Measurements from ENCODE around the gene CDK7.

CDK7 gene

DNA sequence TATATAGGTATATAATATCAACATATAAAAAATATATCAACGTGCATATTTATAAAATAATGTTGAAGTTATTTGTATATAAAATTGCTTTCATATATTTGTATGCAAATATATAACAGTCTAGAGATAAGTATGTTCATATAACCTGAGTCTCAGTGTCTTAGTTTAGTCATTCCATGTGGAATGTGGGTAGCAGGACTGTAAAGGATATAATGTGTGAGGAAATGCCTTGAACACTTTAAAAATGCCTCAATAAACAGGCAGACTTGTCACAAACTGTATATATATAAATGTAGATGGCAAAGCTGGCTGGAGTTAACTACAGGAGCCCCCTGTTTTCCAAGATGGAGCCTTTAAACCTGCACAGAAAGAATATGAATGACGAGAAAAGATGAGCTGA is 49.5 kb downstream of the CDK7 start:
- Histone ChIP-seq H2AK5ac (ENCODE audit: low read depth, low read length) (no peak overlapping the region), H3K36me3 (replicated peaks in 1 of 2; ENCODE audit: control insufficient read depth in 2 of 2, insufficient read depth in 2 of 2, low read length in 2 of 2) (peaks cover 0 to 18% of the 10 kb centered on the region in 2 donors), H3K4me3 (ENCODE audit: low read length in 2 of 2) (no peak overlapping the region), H3K23ac (ENCODE audit: low read depth, low read length, poor library complexity) (no peak overlapping the region), H3K27me3 (ENCODE audit: control insufficient read depth in 3 of 3, insufficient read depth in 3 of 3, low read depth in 1 of 3, low read length in 3 of 3) (no peaks in the 10 kb centered on the region), H3K9me3 (replicated peaks in 1 of 2; ENCODE audit: control insufficient read depth in 2 of 2, insufficient read depth in 1 of 2, low read depth in 1 of 2, low read length in 2 of 2) (no peaks in the 10 kb centered on the region), H2BK12ac (ENCODE audit: low read length) (no peak overlapping the region), H3K27ac (replicated peaks; ENCODE audit: low read length) (no peak overlapping the region), H3K79me1 (ENCODE audit: low read depth, low read length) (no peaks in the 10 kb centered on the region), H3K4me1 (ENCODE audit: control insufficient read depth in 2 of 2, insufficient read depth in 1 of 2, low read depth in 1 of 2, low read length in 2 of 2) (peaks cover 11 to 14% of the 10 kb centered on the region in 2 donors), H2BK120ac (ENCODE audit: low read depth, low read length) (no peak overlapping the region), H3K4me2 (ENCODE audit: insufficient read depth, low read length, poor library complexity, severe bottlenecking) (no peak overlapping the region), H3K14ac (ENCODE audit: low read length) (no peak overlapping the region), H2AFZ (ENCODE audit: low read length) (no peak overlapping the region), H4K91ac (ENCODE audit: low read depth, low read length, poor library complexity) (no peak overlapping the region), H2BK5ac (ENCODE audit: low read length) (no peak overlapping the region), H2BK15ac (ENCODE audit: low read length) (no peak overlapping the region), H4K8ac (ENCODE audit: low read depth, low read length) (no peak overlapping the region), H3K9ac (ENCODE audit: low read depth, low read length, poor library complexity) (no peak overlapping the region), H3K18ac (ENCODE audit: low read length) (no peak overlapping the region), H3K4ac (ENCODE audit: low read length) (no peak overlapping the region)
- no peak for DNase-seq (ENCODE audit: low spot score)
- WGBS, 2 donors (ENCODE audit: extremely low coverage in 2 of 2, insufficient read length in 2 of 2, insufficient replicate concordance in 1 of 2), result no CpG with 5 or more reads among the region's 2 CpGs

DNA sequence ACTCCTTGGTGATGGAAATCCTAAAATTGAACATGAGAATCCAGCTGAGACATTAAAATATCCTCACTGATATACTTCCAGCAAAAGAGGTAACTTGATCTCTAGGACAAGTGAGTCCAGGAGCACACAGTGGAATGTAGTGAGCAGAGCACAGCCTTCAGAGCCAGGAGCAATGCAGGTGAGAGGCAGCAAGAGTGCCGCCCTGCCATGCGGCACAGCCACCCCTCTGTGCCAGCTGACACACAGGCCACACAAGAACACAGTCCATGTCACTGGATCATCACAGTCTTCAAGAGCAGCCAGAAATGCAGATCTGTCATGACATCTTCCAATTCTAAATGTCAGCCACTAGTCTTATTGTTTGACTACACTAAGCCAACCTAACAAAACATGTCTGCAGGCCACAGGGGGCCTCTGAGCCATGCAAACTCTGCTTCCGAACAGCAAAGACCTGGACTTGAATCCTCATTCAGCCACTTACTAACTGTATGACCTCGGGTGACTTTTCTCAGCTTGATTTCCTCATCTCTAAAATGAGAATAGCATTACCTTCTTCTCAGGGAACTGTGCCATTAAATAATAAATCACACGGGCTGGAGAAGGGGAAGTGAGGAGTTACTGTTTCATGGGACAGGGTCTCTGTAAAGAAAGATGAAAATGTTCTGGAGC is 50.9 kb downstream of the CDK7 start:
- H3K36me3 ChIP-seq (replicated peaks in 1 of 2; ENCODE audit: control insufficient read depth in 2 of 2, insufficient read depth in 2 of 2, low read length in 2 of 2), result peaks cover 0 to 7% of the 10 kb centered on the region in 2 donors
- no peak overlapping the region for H3K18ac ChIP-seq (ENCODE audit: low read length)
- no peaks in the 10 kb centered on the region for H3K27me3 ChIP-seq (ENCODE audit: control insufficient read depth in 3 of 3, insufficient read depth in 3 of 3, low read depth in 1 of 3, low read length in 3 of 3)
- H2BK120ac ChIP-seq (ENCODE audit: low read depth, low read length), result no peak overlapping the region
- whole genome bisulfite sequencing, 2 donors (ENCODE audit: extremely low coverage in 2 of 2, insufficient read length in 2 of 2, insufficient replicate concordance in 1 of 2), result no CpG with 5 or more reads among the region's 5 CpGs
- no peak overlapping the region for H3K23ac ChIP-seq (ENCODE audit: low read depth, low read length, poor library complexity)
- H2BK15ac ChIP-seq (ENCODE audit: low read length), result peak overlapping the region; percentile 62
- H2BK12ac ChIP-seq (ENCODE audit: low read length), result no peak overlapping the region
- no peaks in the 10 kb centered on the region for H3K9me3 ChIP-seq (replicated peaks in 1 of 2; ENCODE audit: control insufficient read depth in 2 of 2, insufficient read depth in 1 of 2, low read depth in 1 of 2, low read length in 2 of 2)
- peak overlapping the region; percentile 57 for H2AFZ ChIP-seq (ENCODE audit: low read length)
- H4K91ac ChIP-seq (ENCODE audit: low read depth, low read length, poor library complexity), result no peak overlapping the region
- H3K4me3 ChIP-seq (ENCODE audit: low read length in 2 of 2), result no peak overlapping the region
- no peak for DNase-seq (ENCODE audit: low spot score)
- H2AK5ac ChIP-seq (ENCODE audit: low read depth, low read length), result no peak overlapping the region
- no peak overlapping the region for H3K9ac ChIP-seq (ENCODE audit: low read depth, low read length, poor library complexity)
- no peaks in the 10 kb centered on the region for H3K79me1 ChIP-seq (ENCODE audit: low read depth, low read length)
- no peak overlapping the region for H3K27ac ChIP-seq (replicated peaks; ENCODE audit: low read length)
- no peak overlapping the region for H3K14ac ChIP-seq (ENCODE audit: low read length)
- peaks cover 11 to 14% of the 10 kb centered on the region in 2 donors for H3K4me1 ChIP-seq (ENCODE audit: control insufficient read depth in 2 of 2, insufficient read depth in 1 of 2, low read depth in 1 of 2, low read length in 2 of 2)
- H3K4me2 ChIP-seq (ENCODE audit: insufficient read depth, low read length, poor library complexity, severe bottlenecking), result no peak overlapping the region
- H2BK5ac ChIP-seq (ENCODE audit: low read length), result no peak overlapping the region
- H3K4ac ChIP-seq (ENCODE audit: low read length), result no peak overlapping the region
- H4K8ac ChIP-seq (ENCODE audit: low read depth, low read length), result no peak overlapping the region

DNA sequence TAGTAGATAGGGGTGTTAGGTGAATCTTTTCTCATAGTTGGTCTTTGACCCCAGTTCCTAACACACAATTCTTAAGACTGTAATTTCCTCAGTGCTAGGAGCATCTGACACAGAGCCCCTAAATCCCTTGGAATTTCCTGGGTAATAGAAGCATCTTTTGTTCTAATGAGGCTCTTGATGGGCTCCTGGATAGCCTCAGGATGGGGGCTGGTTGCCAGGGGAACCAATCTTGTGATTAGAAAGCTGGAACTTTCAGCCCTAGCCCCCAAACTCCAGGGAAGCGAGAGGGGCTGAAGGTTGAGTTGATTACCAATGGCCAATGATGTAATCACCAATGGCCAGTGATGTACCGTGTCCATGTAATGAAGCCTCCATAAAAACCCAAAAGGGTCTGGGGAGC is 53.4 kb downstream of the CDK7 start:
- Histone ChIP-seq H2BK5ac (ENCODE audit: low read length) (no peak overlapping the region), H3K27me3 (ENCODE audit: control insufficient read depth in 3 of 3, insufficient read depth in 3 of 3, low read depth in 1 of 3, low read length in 3 of 3) (no peaks in the 10 kb centered on the region), H3K27ac (replicated peaks; ENCODE audit: low read length) (no peak overlapping the region), H3K4ac (ENCODE audit: low read length) (no peak overlapping the region), H4K8ac (ENCODE audit: low read depth, low read length) (no peak overlapping the region), H3K4me2 (ENCODE audit: insufficient read depth, low read length, poor library complexity, severe bottlenecking) (no peak overlapping the region), H3K23ac (ENCODE audit: low read depth, low read length, poor library complexity) (no peak overlapping the region), H3K9ac (ENCODE audit: low read depth, low read length, poor library complexity) (no peak overlapping the region), H2BK120ac (ENCODE audit: low read depth, low read length) (no peak overlapping the region), H2AK5ac (ENCODE audit: low read depth, low read length) (no peak overlapping the region), H4K91ac (ENCODE audit: low read depth, low read length, poor library complexity) (no peak overlapping the region), H3K79me1 (ENCODE audit: low read depth, low read length) (no peaks in the 10 kb centered on the region), H2BK12ac (ENCODE audit: low read length) (no peak overlapping the region), H3K36me3 (replicated peaks in 1 of 2; ENCODE audit: control insufficient read depth in 2 of 2, insufficient read depth in 2 of 2, low read length in 2 of 2) (no peaks in the 10 kb centered on the region), H2AFZ (ENCODE audit: low read length) (peak overlapping the region; percentile 58), H3K14ac (ENCODE audit: low read length) (no peak overlapping the region), H3K18ac (ENCODE audit: low read length) (no peak overlapping the region), H3K4me3 (ENCODE audit: low read length in 2 of 2) (no peak overlapping the region), H3K4me1 (ENCODE audit: control insufficient read depth in 2 of 2, insufficient read depth in 1 of 2, low read depth in 1 of 2, low read length in 2 of 2) (peaks cover 11 to 14% of the 10 kb centered on the region in 2 donors), H3K9me3 (replicated peaks in 1 of 2; ENCODE audit: control insufficient read depth in 2 of 2, insufficient read depth in 1 of 2, low read depth in 1 of 2, low read length in 2 of 2) (no peaks in the 10 kb centered on the region), H2BK15ac (ENCODE audit: low read length) (no peak overlapping the region)
- WGBS, 2 donors (ENCODE audit: extremely low coverage in 2 of 2, insufficient read length in 2 of 2, insufficient replicate concordance in 1 of 2), result no CpG with 5 or more reads among the region's 2 CpGs
- DNase-seq (ENCODE audit: low spot score), result no peak

GRCh38 chr5:69288688-69289087 is 54.0 kb downstream of the CDK7 start:
- H4K91ac ChIP-seq (ENCODE audit: low read depth, low read length, poor library complexity), result no peak overlapping the region

More at GRCh38 chr5:69288688-69289087, 54.0 kb downstream of the CDK7 start:
- H2AFZ ChIP-seq (ENCODE audit: low read length), result peak overlapping the region; percentile 58
- DNase-seq (ENCODE audit: low spot score), result no peak
- H3K4me3 ChIP-seq (ENCODE audit: low read length in 2 of 2), result no peak overlapping the region
- H3K9ac ChIP-seq (ENCODE audit: low read depth, low read length, poor library complexity), result no peak overlapping the region
- H2BK12ac ChIP-seq (ENCODE audit: low read length), result no peak overlapping the region
- no peak overlapping the region for H3K14ac ChIP-seq (ENCODE audit: low read length)
- H2AK5ac ChIP-seq (ENCODE audit: low read depth, low read length), result no peak overlapping the region
- H2BK15ac ChIP-seq (ENCODE audit: low read length), result no peak overlapping the region
- no peaks in the 10 kb centered on the region for H3K79me1 ChIP-seq (ENCODE audit: low read depth, low read length)
- no peaks in the 10 kb centered on the region for H3K27me3 ChIP-seq (ENCODE audit: control insufficient read depth in 3 of 3, insufficient read depth in 3 of 3, low read depth in 1 of 3, low read length in 3 of 3)
- H3K4me1 ChIP-seq (ENCODE audit: control insufficient read depth in 2 of 2, insufficient read depth in 1 of 2, low read depth in 1 of 2, low read length in 2 of 2), result peaks cover 11 to 14% of the 10 kb centered on the region in 2 donors
- H2BK5ac ChIP-seq (ENCODE audit: low read length), result no peak overlapping the region
- H4K8ac ChIP-seq (ENCODE audit: low read depth, low read length), result no peak overlapping the region
- WGBS, 2 donors (ENCODE audit: extremely low coverage in 2 of 2, insufficient read length in 2 of 2, insufficient replicate concordance in 1 of 2), result no CpG with 5 or more reads among the region's 1 CpG
- no peaks in the 10 kb centered on the region for H3K36me3 ChIP-seq (replicated peaks in 1 of 2; ENCODE audit: control insufficient read depth in 2 of 2, insufficient read depth in 2 of 2, low read length in 2 of 2)
- H3K18ac ChIP-seq (ENCODE audit: low read length), result no peak overlapping the region
- H3K4ac ChIP-seq (ENCODE audit: low read length), result no peak overlapping the region
- no peak overlapping the region for H3K27ac ChIP-seq (replicated peaks; ENCODE audit: low read length)
- no peak overlapping the region for H3K4me2 ChIP-seq (ENCODE audit: insufficient read depth, low read length, poor library complexity, severe bottlenecking)
- H2BK120ac ChIP-seq (ENCODE audit: low read depth, low read length), result no peak overlapping the region
- H3K9me3 ChIP-seq (replicated peaks in 1 of 2; ENCODE audit: control insufficient read depth in 2 of 2, insufficient read depth in 1 of 2, low read depth in 1 of 2, low read length in 2 of 2), result no peaks in the 10 kb centered on the region
- no peak overlapping the region for H3K23ac ChIP-seq (ENCODE audit: low read depth, low read length, poor library complexity)

Measured in neuronal stem cell (in vitro differentiated cells).